K562 (cell line): Measurements from ENCODE around the gene TRIO.

Experiments
- CAMTA2 ChIP-seq: fragments of 250-450 bp; sonication (Bioruptor Pico); conservative IDR thresholded peaks from 2 replicates; pipeline ENCODE4 v1.5.1; 2022
- CEBPB ChIP-seq: fragments of 450-650 bp; IDR thresholded peaks from 2 replicates; pipeline ENCODE4 v1.6.1; 2016; ENCODE audit warnings: missing genetic modification characterization, missing compliant biosample characterization
- CTCF ChIP-seq, 3 experiments: IDR thresholded peaks in 2 of 3; conservative IDR thresholded peaks in 1 of 3; 2 replicates each; pipeline ENCODE4 v1.5.1; 2011 to 2012; ENCODE audit warnings: low read length in 3 of 3, mild to moderate bottlenecking in 3 of 3, control low read depth in 2 of 3, improper control_type of control experiment in 1 of 3, inconsistent platforms in 1 of 3, low read depth in 1 of 3, mixed read lengths in 1 of 3, moderate library complexity in 1 of 3; ENCODE audit not compliant: insufficient read depth in 2 of 3
- CUX1 ChIP-seq: fragments of 200-800 bp; sonication (Bioruptor generic); IDR thresholded peaks from 2 replicates; pipeline ENCODE4 v1.6.1; 2016; ENCODE audit warnings: missing genetic modification characterization, missing compliant biosample characterization
- ELK3 ChIP-seq: fragments of 450-650 bp; formaldehyde crosslinking; IDR thresholded peaks from 2 replicates; pipeline ENCODE4 v1.4.0; 2020; ENCODE audit warnings: mild to moderate bottlenecking
- EP300 ChIP-seq: IDR thresholded peaks from 2 replicates; pipeline ENCODE4 v1.6.1; 2012; ENCODE audit warnings: low read length, improper control_type of control experiment
- MCM2 ChIP-seq: fragments of 450-650 bp; IDR thresholded peaks from 2 replicates; pipeline ENCODE4 v1.6.1; 2017; ENCODE audit warnings: low read depth, mild to moderate bottlenecking
- TARDBP ChIP-seq: fragments of 450-650 bp; IDR thresholded peaks from 2 replicates; pipeline ENCODE4 v1.6.1; 2016
- TCFL5 ChIP-seq: fragments of 250-450 bp; sonication (Bioruptor Pico); conservative IDR thresholded peaks from 2 replicates; pipeline ENCODE4 v1.6.1; 2021; ENCODE audit warnings: mild to moderate bottlenecking, moderate library complexity, matching md5 sums
- XRCC3 ChIP-seq: fragments of 450-650 bp; IDR thresholded peaks from 2 replicates; pipeline ENCODE4 v1.6.1; 2017; ENCODE audit warnings: mild to moderate bottlenecking, moderate library complexity
- ZNF232 ChIP-seq: sonication (generic); formaldehyde crosslinking; IDR thresholded peaks from 2 replicates; pipeline ENCODE4 v1.8.0; 2022; ENCODE audit warnings: mild to moderate bottlenecking, missing genetic modification reagents
- ZNF707 ChIP-seq: fragments of 250-450 bp; sonication (Bioruptor Pico); conservative IDR thresholded peaks from 2 replicates; pipeline ENCODE4 v1.8.0; 2022; ENCODE audit warnings: inconsistent platforms, mild to moderate bottlenecking, moderate library complexity

- TF ChIP-seq MCM2, result no peak
- no peak for TF ChIP-seq ZNF707 (CRISPR knock-in tag)
- no peak for TF ChIP-seq CTCF (IDR thresholded peaks at IDR 0.05 in 2 of 3, conservative IDR thresholded peaks at IDR 0.05 in 1 of 3; ENCODE audit: insufficient read depth in 2 of 3, low read depth in 1 of 3, low read length in 3 of 3)
- no peak for TF ChIP-seq TCFL5 (CRISPR knock-in tag)
- TF ChIP-seq CEBPB (tag), result no peak
- TF ChIP-seq TARDBP, result no peak
- no peak for TF ChIP-seq XRCC3
- no peak for TF ChIP-seq EP300
- no peak for TF ChIP-seq ELK3 (CRISPR knock-in tag)
- no peak for TF ChIP-seq CAMTA2
- no peak for TF ChIP-seq CUX1 (CRISPR knock-in tag)
- no peak for TF ChIP-seq ZNF232 (CRISPR knock-in tag)
These were observed 306.0 kb downstream of the TRIO start for GRCh38 chr5:14449052-14449661.
